Stimulated activated CD4-positive, alpha-beta T cell treated with anti-CD3 and anti-CD28 coated beads, Interleukin-4, amount 100 ng/mL, for 1 hour (primary cell): Measurements from ENCODE around the gene RGMA.
"Not testable (repeated sequence)": the region's sequence is repeated elsewhere in the genome, so short reads cannot be mapped to it uniquely, and the experiment has no call there.

ENCODE experiments used
- DNase-seq: peaks from one replicate; pipeline ENCODE4 v3.0.0-alpha.2; 2020

The RGMA gene

GRCh38 chr15:93031557-93032384 lies 57.2 kb downstream of the RGMA start:
- DNase-seq = not testable (repeated sequence)

- no peak for DNase-seq
Measured at GRCh38 chr15:93031103-93031464, 57.9 kb downstream of the RGMA start.

GRCh38 chr15:93030430-93031102 lies 58.4 kb downstream of the RGMA start:
- DNase-seq = peak; percentile 63

- DNase-seq = no peak
Measured at GRCh38 chr15:93029836-93030429, 59.1 kb downstream of the RGMA start.

GRCh38 chr15:93029214-93029835 lies 59.7 kb downstream of the RGMA start:
- no peak for DNase-seq

GRCh38 chr15:93028632-93029213 lies 60.3 kb downstream of the RGMA start:
- no peak for DNase-seq

- no peak for DNase-seq
Measured at GRCh38 chr15:93028111-93028631, 60.8 kb downstream of the RGMA start.

- no peak for DNase-seq
Measured at GRCh38 chr15:93027413-93027812, 61.6 kb downstream of the RGMA start.

- DNase-seq = no peak
Measured at GRCh38 chr15:93026380-93026817, 62.6 kb downstream of the RGMA start.

- no peak for DNase-seq
Measured at GRCh38 chr15:93025625-93025982, 63.4 kb downstream of the RGMA start.

- no peak for DNase-seq
Measured at GRCh38 chr15:93024716-93025624, 64.0 kb downstream of the RGMA start.

GRCh38 chr15:93024293-93024692 lies 64.7 kb downstream of the RGMA start:
- DNase-seq = no peak

- no peak for DNase-seq
Measured at GRCh38 chr15:93020976-93021772, 67.8 kb downstream of the RGMA start.

GRCh38 chr15:93019971-93020370 lies 69.0 kb downstream of the RGMA start:
- DNase-seq = no peak

GRCh38 chr15:93019090-93019489 lies 69.9 kb downstream of the RGMA start:
- no peak for DNase-seq

- DNase-seq = no peak
Measured at GRCh38 chr15:93018574-93018973, 70.4 kb downstream of the RGMA start.

- DNase-seq = no peak
Measured at GRCh38 chr15:93017526-93017925, 71.5 kb downstream of the RGMA start.

GRCh38 chr15:93012786-93013185 lies 76.2 kb downstream of the RGMA start:
- DNase-seq = no peak

- no peak for DNase-seq
Measured at GRCh38 chr15:93007994-93008393, 81.0 kb downstream of the RGMA start.

- DNase-seq = no peak
Measured at GRCh38 chr15:93005133-93005532, 83.9 kb downstream of the RGMA start.

- no peak for DNase-seq
Measured at GRCh38 chr15:93001881-93002280, 87.1 kb downstream of the RGMA start.
